Psoas muscle (tissue), 8 donors: ENCODE results near the gene FBXO8. TPM values are rescaled to one million over a fixed set of nuclear protein-coding genes. Genes with fewer than 3 reads are reported as not detected.

Experiments used
- ATAC-seq, 4 donors: fragments of 200-7000 bp; cut with Tn5 transposase; one replicate each; pipeline ENCODE4 v1.9.1; 2020; ENCODE audit warnings: moderate library complexity in 3 of 4, mild to moderate bottlenecking in 2 of 4
- DNase-seq, 2 donors: peaks; one replicate each; pipeline ENCODE4 v3.0.0-alpha.2; 2020
- H3K27ac ChIP-seq: fragments of 200-600 bp; one replicate; pipeline ENCODE4 v1.8.0; 2022
- H3K27me3 ChIP-seq, 3 donors: fragments of 200-600 bp in 1 of 3; one replicate each; pipeline versions ENCODE4 v1.6.1 to v1.8.0; 2013 to 2022; ENCODE audit warnings: low read length in 2 of 3, mild to moderate bottlenecking in 2 of 3, moderate library complexity in 1 of 3; ENCODE audit not compliant: insufficient read depth in 3 of 3
- H3K36me3 ChIP-seq, 2 donors: fragments of 200-600 bp in 1 of 2; one replicate each; pipeline versions ENCODE4 v1.6.1 to v1.8.0; 2013 to 2022; ENCODE audit warnings: low read depth in 1 of 2, mild to moderate bottlenecking in 1 of 2, moderate library complexity in 1 of 2; ENCODE audit not compliant: insufficient read depth in 1 of 2
- H3K4me1 ChIP-seq: fragments of 200-600 bp; one replicate; pipeline ENCODE4 v1.8.0; 2022
- H3K4me3 ChIP-seq: fragments of 200-600 bp; one replicate; pipeline ENCODE4 v1.8.0; 2022; ENCODE audit warnings: mild to moderate bottlenecking
- H3K9me3 ChIP-seq: fragments of 200-600 bp; one replicate; pipeline ENCODE4 v1.8.0; 2022
- WGBS, 3 donors: extraction: QIAGEN DNeasy Blood & Tissue Kit; methylation state at CpG; one replicate each; pipeline versions ENCODE4 v1.1.6 to v1.1.7; 2013; 5-methylcytosine and 5-hydroxymethylcytosine counted together
- intact Hi-C, 2 donors: fragments of 100-400 bp; cut with DNase I; formaldehyde crosslinking; loops; one replicate each; pipeline versions ENCODE4 v1.11.0 to v1.14.2; 2022
- polyA plus RNA-seq, 3 donors: library from polyadenylated mRNA; stranded (reverse); fragments of 200-250 nt; gene quantifications; one replicate each; pipeline ENCODE4 v1.2.3, GENCODE V29; 2013
- total RNA-seq, 4 donors: library from RNA; stranded (reverse); fragmentation: NEBNext Ultra II Directional in 2 of 4; extraction: Animal tissue kit (Norgen Biotek cat#: 25700) in 2 of 4; gene quantifications; one replicate each; pipeline versions ENCODE4 v1.2.1 to v1.2.4, GENCODE V29; 2021 to 2023
- TF ChIP-seq, protein P1 (sequence below): fragments of 200-600 bp; IDR thresholded peaks from one replicate; pipeline ENCODE4 v1.8.0; 2022; ENCODE audit warnings: antibody characterized with exemption
- donor health status: healthy with polysubstance abuse.
- donor health status: DM: no; HTN: no; CAD: no; lungs with moderate emphysema.
- donor health status: Bipolar disorder and iron deficiency.
- donor health status: healthy.
- donor health status: DM: yes; HTN: yes; CAD: no.
- donor health status: DM: no; HTN: no; CAD: no.
- donor health status: DM: no; HTN: no; CAD: no.
- donor health status: DM: yes; HTN: yes; CAD: no.

FBXO8 gene
- total and polyA plus RNA-seq, 7 donors = 7.2 to 21.4 (median 10.2) TPM

DNA sequence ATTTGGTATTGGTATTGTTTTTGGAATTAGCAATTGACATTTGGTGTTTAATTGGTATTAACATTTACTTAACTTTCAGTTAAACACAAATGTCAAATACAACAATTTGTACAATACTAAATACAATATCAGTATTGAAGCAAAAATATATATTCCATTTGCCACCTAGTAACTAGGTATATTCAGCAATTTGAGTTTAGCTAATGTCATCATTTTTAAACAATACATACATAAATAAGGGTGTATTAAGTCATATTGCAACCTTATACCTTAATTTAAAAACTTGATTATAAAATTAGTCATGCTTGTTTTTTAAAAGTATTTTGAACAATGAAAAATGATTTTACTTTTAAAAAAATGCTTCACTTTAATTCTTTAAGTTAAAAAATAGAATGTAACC, 53.3 kb downstream of the FBXO8 start:
- H3K9me3 ChIP-seq = no peaks in the 10 kb centered on the region
- TF ChIP-seq, protein P1, sequence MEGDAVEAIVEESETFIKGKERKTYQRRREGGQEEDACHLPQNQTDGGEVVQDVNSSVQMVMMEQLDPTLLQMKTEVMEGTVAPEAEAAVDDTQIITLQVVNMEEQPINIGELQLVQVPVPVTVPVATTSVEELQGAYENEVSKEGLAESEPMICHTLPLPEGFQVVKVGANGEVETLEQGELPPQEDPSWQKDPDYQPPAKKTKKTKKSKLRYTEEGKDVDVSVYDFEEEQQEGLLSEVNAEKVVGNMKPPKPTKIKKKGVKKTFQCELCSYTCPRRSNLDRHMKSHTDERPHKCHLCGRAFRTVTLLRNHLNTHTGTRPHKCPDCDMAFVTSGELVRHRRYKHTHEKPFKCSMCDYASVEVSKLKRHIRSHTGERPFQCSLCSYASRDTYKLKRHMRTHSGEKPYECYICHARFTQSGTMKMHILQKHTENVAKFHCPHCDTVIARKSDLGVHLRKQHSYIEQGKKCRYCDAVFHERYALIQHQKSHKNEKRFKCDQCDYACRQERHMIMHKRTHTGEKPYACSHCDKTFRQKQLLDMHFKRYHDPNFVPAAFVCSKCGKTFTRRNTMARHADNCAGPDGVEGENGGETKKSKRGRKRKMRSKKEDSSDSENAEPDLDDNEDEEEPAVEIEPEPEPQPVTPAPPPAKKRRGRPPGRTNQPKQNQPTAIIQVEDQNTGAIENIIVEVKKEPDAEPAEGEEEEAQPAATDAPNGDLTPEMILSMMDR = no peak
- ATAC-seq (no peak), DNase-seq (no peak)
- no peak overlapping the region for H3K4me3 ChIP-seq
- H3K27me3 ChIP-seq = no peaks in the 10 kb centered on the region
- H3K27ac ChIP-seq = no peak overlapping the region
- no peaks in the 10 kb centered on the region for H3K4me1 ChIP-seq
- intact Hi-C loops = no loop called here
- peaks cover 0 to 5% of the 10 kb centered on the region in 2 donors for H3K36me3 ChIP-seq

DNA sequence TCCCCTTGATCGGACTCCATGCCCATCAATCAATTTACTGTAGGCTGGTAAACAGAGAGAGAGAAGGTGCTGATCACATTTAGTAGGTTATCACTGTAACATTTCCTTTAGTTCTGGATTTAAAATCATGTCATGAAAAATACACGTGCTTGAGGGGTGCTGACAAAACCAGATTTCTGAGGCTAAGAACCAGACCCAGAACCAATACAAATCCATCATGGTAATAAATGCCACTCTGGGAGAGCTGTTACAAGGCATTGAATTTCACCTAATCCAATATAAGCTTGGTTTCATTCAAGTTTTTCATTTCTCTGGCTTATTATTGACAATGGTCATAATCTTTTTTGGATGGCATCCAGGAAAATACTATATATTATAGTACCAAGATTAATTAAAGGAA, 54.5 kb downstream of the FBXO8 start:
- no peaks in the 10 kb centered on the region for H3K4me1 ChIP-seq

DNA sequence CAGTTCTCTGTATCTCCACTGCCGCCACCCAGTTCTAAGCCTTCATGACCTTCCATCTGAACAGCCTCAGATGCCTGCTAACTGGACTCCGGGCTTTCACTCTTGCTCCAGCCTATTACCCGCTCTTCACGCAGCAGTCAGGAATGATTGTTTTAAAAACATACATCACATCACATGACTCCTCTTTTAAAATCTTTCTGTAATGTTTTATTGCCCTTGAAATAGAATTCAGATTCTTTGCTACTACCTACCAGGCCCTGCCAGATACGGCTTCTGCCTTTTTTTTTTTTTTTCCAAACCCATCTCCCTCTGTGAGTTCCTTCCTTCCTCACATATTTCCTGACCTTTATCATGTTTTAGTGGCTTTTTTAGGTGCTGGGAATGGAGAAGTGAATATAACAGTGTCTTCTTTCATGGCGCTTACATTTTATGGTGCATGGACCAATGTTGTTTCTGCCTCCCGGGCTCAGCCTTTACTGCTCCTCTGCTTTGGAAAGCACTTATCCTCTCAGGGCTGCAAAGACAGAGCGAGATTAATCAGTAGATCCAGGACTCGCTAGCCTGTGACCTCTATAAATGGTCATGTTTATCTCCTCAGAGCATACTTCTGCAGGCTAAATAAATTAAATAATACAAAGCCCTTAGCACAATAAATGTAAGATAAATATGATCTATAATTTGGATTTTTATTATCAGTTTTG, 58.0 kb downstream of the FBXO8 start:
- H3K36me3 ChIP-seq = no peaks in the 10 kb centered on the region
- DNase-seq (no peak), ATAC-seq (no peak)
- no peak overlapping the region for H3K27ac ChIP-seq
- H3K4me1 ChIP-seq = no peaks in the 10 kb centered on the region
- H3K27me3 ChIP-seq = no peaks in the 10 kb centered on the region
- intact Hi-C loops = loop anchor here (5.0 to 10.0 kb wide), 2 partner anchors 92 to 99 kb away; no protein-coding TSS in a partner anchor
- WGBS, 3 donors = 54 to 61% (median 57%) methylated on average over 9 of the region's 9 CpGs
- TF ChIP-seq, protein P1 = no peak
- H3K4me3 ChIP-seq = no peak overlapping the region
- no peaks in the 10 kb centered on the region for H3K9me3 ChIP-seq

More for the DNA sequence above, 54.5 kb downstream of the FBXO8 start:
- TF ChIP-seq, protein P1 = no peak
- WGBS, 3 donors = 31 to 47% (median 33%) methylated on average over 2 of the region's 2 CpGs
- Histone ChIP-seq H3K9me3 (no peaks in the 10 kb centered on the region), H3K4me3 (no peak overlapping the region), H3K27me3 (no peaks in the 10 kb centered on the region), H3K36me3 (peaks cover 0 to 5% of the 10 kb centered on the region in 2 donors), H3K27ac (no peak overlapping the region)
- ATAC-seq = no peak
- DNase-seq = no peak
- intact Hi-C loops = loop anchor here (5.0 to 10.0 kb wide), 2 partner anchors 88 to 96 kb away; no protein-coding TSS in a partner anchor

DNA sequence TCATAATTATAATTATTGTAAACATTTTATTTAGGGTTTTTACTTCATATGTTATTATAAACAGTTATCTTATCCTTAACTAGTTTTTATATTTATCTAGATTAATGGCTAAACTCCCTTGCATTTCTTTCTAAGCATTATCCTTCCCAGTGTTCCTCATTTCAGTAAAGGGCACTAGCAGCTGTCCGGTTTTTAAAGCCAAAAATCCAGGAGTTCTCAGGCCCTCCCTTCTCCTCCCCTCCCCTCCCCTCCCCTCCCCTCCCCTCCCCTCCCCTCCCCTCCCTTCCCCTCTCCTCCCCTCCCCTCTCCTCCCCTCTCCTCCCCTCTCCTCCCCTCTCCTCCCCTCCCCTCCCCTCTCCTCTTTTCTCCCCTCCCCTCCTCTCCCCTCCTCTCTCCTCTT, 58.9 kb downstream of the FBXO8 start:
- DNase-seq (no peak), ATAC-seq (no peak)
- H3K27ac ChIP-seq = no peak overlapping the region
- no peaks in the 10 kb centered on the region for H3K4me1 ChIP-seq
- no peaks in the 10 kb centered on the region for H3K36me3 ChIP-seq
- no peaks in the 10 kb centered on the region for H3K27me3 ChIP-seq
- TF ChIP-seq, protein P1 = no peak
- intact Hi-C loops = loop anchor here in 1 of 2 donors (10.0 kb wide), 1 partner anchor 100 kb away; no protein-coding TSS in a partner anchor
- WGBS, 3 donors = 14 to 22% (median 17%) methylated on average over 1 of the region's 1 CpG
- H3K4me3 ChIP-seq = no peak overlapping the region
- no peaks in the 10 kb centered on the region for H3K9me3 ChIP-seq
